ENCODE results near the gene LRSAM1. TPM values are rescaled to one million over a fixed set of nuclear protein-coding genes. Genes with fewer than 3 reads are reported as not detected.

The LRSAM1 gene
- total and polyA plus RNA-seq, 3 donors from 2014 or later, result 9.9 to 22.0 (median 20.5) TPM

DNA sequence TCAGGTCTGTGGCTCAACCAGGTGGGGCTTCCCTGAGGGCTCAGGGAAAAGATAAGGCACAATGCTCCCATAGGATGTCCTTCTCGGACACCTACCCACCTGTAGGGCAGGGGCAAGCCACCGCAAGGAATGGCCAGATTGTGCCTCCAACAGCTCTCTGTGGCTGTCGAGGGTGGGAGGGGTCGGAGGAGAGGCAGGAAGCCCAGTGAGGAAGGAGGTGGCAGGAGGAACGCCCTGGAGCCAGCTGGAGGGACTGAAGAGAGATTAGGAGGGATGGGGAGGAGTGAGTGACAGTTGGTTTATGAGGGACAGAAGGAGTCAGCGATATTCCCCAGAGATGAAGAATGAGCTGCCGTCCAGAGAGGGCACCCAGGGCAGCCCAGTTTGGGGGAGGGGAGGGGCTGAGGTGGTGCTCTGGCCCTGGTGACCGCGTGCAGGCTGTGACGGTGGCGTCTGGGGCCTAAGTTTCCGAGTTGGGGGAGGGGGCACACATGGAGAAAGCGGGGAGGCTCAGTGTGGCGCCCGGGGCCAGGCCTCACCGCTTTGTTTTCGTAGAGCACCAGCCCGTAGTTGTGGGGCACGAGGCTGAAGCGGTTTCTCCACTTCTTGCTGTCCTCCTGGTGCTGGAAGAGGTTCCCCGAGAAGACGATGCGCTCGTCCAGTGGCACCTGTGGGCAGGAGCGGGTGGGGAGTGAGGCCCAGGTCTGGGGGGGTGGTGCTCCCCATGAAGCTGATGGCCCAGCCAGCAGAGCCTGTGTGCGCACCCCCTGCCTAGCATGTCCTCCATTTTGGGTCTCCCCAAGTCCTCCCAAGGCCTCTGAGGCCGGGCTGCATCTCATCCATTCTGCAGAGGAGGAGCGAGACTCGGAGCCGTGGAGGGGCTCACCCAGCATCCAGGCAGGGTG, 75.6 kb downstream of the LRSAM1 start:
- intact Hi-C loops (cut with DNase I; ENCODE audit: low total_unique reads), result no loop called here
- no peaks in the 10 kb centered on the region for H3K36me3 ChIP-seq (ENCODE audit: low read depth, missing control alignments)

DNA sequence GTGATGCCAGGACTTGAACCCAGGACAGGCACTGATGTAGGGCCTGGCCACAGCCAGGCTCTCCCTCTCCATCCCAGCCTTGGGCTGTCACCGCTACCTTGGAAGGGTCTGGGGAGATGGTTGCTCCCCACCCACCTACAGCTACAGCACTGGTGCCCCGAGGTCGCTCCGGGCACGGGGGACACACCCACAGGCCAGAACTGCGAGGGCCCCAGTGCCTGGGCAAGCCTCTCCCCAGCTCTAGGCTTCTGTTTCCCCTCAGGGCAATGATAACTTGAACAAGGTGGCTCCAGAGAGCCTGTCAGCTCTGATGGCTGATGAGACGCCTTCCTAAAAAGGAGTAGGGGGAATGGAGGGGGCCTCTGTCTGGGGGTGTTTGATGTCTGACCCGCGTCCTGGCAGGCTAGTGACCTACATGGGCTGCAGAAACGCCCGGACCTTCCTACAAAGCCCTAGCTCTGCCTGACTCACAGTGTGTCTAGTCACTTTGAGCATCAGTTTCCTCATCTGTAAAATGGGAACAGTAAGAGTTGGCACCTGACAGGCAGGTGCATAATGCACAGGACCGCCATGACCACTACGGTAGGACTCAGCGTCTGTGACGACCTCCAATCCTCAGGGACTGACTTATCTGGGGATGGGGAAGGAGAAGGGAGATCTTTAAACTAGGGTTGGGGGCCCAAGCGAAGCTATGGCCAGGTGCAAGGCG, 76.4 kb downstream of the LRSAM1 start:
- H3K4me1 ChIP-seq, result peaks cover 32% of the 10 kb centered on the region
- H3K9me3 ChIP-seq, result no peaks in the 10 kb centered on the region
- H3K27ac ChIP-seq, result peak overlapping the region; percentile 44 to 50
- 82 to 88% methylated on average over 16 to 17 of the region's 17 CpGs for WGBS, 2 donors
- intact Hi-C loops (cut with DNase I; ENCODE audit: low total_unique reads), result no loop called here
- no peaks in the 10 kb centered on the region for H3K27me3 ChIP-seq
- no peaks in the 10 kb centered on the region for H3K36me3 ChIP-seq (ENCODE audit: low read depth, missing control alignments)
- TF ChIP-seq, protein P1, sequence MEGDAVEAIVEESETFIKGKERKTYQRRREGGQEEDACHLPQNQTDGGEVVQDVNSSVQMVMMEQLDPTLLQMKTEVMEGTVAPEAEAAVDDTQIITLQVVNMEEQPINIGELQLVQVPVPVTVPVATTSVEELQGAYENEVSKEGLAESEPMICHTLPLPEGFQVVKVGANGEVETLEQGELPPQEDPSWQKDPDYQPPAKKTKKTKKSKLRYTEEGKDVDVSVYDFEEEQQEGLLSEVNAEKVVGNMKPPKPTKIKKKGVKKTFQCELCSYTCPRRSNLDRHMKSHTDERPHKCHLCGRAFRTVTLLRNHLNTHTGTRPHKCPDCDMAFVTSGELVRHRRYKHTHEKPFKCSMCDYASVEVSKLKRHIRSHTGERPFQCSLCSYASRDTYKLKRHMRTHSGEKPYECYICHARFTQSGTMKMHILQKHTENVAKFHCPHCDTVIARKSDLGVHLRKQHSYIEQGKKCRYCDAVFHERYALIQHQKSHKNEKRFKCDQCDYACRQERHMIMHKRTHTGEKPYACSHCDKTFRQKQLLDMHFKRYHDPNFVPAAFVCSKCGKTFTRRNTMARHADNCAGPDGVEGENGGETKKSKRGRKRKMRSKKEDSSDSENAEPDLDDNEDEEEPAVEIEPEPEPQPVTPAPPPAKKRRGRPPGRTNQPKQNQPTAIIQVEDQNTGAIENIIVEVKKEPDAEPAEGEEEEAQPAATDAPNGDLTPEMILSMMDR (IDR thresholded peaks at IDR 0.05), result no peak
- TF ChIP-seq POLR2A (IDR thresholded peaks at IDR 0.05), result no peak
- no peak overlapping the region for H3K4me3 ChIP-seq
- no peak for DNase-seq

More for the DNA sequence above, 75.6 kb downstream of the LRSAM1 start:
- DNase-seq, result no peak
- TF ChIP-seq POLR2A (IDR thresholded peaks at IDR 0.05), result no peak
- peaks cover 40% of the 10 kb centered on the region for H3K4me1 ChIP-seq
- 78 to 87% methylated on average over 13 to 28 of the region's 30 CpGs for WGBS, 2 donors
- peak overlapping the region in 1 of 2 donors; percentile 57 for H3K27ac ChIP-seq
- no peak overlapping the region for H3K4me3 ChIP-seq
- no peaks in the 10 kb centered on the region for H3K9me3 ChIP-seq
- H3K27me3 ChIP-seq, result no peaks in the 10 kb centered on the region

- Histone ChIP-seq H3K27me3 (no peaks in the 10 kb centered on the region), H3K36me3 (ENCODE audit: low read depth, missing control alignments) (no peaks in the 10 kb centered on the region), H3K4me1 (peaks cover 34% of the 10 kb centered on the region), H3K9me3 (no peaks in the 10 kb centered on the region), H3K27ac (peak overlapping the region; percentile 44 to 50), H3K4me3 (no peak overlapping the region)
- intact Hi-C loops (cut with DNase I; ENCODE audit: low total_unique reads), result no loop called here
- 41 to 43% methylated on average over 12 to 15 of the region's 15 CpGs for WGBS, 2 donors
- peak; percentile 52 for DNase-seq
- TF ChIP-seq, protein P1 (IDR thresholded peaks at IDR 0.05), result no peak
- TF ChIP-seq POLR2A (IDR thresholded peaks at IDR 0.05), result no peak
Observed at GRCh38 chr9:127528422-127529251, 77.3 kb downstream of the LRSAM1 start.

GRCh38 chr9:127529671-127530070, 78.4 kb downstream of the LRSAM1 start:
- DNase-seq, result no peak
- intact Hi-C loops (cut with DNase I; ENCODE audit: low total_unique reads), result no loop called here
- H3K4me3 ChIP-seq, result no peak overlapping the region
- H3K4me1 ChIP-seq, result peaks cover 36% of the 10 kb centered on the region
- H3K27ac ChIP-seq, result peak overlapping the region; percentile 37 to 58
- no peaks in the 10 kb centered on the region for H3K36me3 ChIP-seq (ENCODE audit: low read depth, missing control alignments)
- TF ChIP-seq, protein P1 (IDR thresholded peaks at IDR 0.05), result no peak
- no peak for TF ChIP-seq POLR2A (IDR thresholded peaks at IDR 0.05)
- 89% methylated on average over 4 of the region's 4 CpGs for WGBS, 2 donors
- no peaks in the 10 kb centered on the region for H3K27me3 ChIP-seq
- H3K9me3 ChIP-seq, result no peaks in the 10 kb centered on the region

Measured in testis (tissue), 3 donors.